ENCODE results near the gene TSKS.

DNA sequence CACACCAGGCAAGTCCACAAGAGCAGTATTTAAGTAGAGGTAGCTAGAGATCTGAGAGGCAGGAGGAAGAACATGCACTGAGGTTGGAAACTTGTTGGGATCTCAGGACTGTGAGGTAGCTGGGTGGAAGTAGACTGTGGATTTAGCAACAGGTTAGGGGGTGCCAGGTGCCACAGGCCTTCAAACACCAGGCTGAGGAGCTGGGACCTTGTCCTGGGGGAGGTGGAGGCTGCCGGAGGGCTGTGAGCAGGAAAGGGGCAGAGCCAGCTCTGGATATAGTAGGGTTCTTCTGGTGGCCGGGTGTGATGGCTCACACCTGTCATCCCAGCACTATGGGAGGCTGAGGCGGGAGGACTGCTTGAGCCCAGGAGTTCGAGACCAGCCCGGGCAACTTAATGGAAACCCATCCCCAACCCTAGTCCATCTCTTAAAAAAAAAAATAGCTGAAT, 46.9 kb upstream of the TSKS start:
- TF ChIP-seq, protein P1, sequence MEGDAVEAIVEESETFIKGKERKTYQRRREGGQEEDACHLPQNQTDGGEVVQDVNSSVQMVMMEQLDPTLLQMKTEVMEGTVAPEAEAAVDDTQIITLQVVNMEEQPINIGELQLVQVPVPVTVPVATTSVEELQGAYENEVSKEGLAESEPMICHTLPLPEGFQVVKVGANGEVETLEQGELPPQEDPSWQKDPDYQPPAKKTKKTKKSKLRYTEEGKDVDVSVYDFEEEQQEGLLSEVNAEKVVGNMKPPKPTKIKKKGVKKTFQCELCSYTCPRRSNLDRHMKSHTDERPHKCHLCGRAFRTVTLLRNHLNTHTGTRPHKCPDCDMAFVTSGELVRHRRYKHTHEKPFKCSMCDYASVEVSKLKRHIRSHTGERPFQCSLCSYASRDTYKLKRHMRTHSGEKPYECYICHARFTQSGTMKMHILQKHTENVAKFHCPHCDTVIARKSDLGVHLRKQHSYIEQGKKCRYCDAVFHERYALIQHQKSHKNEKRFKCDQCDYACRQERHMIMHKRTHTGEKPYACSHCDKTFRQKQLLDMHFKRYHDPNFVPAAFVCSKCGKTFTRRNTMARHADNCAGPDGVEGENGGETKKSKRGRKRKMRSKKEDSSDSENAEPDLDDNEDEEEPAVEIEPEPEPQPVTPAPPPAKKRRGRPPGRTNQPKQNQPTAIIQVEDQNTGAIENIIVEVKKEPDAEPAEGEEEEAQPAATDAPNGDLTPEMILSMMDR (conservative IDR thresholded peaks at IDR 0.05) = no peak
- TF ChIP-seq ZFX (IDR thresholded peaks at IDR 0.05) = no peak
